Ishikawa (cell line): ENCODE results near the gene RNF2.

Source experiments
- CEBPB ChIP-seq: IDR thresholded peaks from 2 replicates; pipeline ENCODE4 v1.6.1; 2012
- CREB1 ChIP-seq: IDR thresholded peaks from 2 replicates; pipeline ENCODE4 v1.6.1; 2012; ENCODE audit warnings: low read depth
- EP300 ChIP-seq: IDR thresholded peaks from 2 replicates; pipeline ENCODE4 v1.6.1; 2012; ENCODE audit warnings: borderline replicate concordance
- FOXM1 ChIP-seq: IDR thresholded peaks from 2 replicates; pipeline ENCODE4 v1.6.1; 2012; ENCODE audit warnings: low read depth, borderline replicate concordance
- MAX ChIP-seq: IDR thresholded peaks from 2 replicates; pipeline ENCODE4 v1.6.1; 2012
- NFIC ChIP-seq: IDR thresholded peaks from 2 replicates; pipeline ENCODE4 v1.6.1; 2012
- RAD21 ChIP-seq: IDR thresholded peaks from 2 replicates; pipeline ENCODE4 v1.6.1; 2012; ENCODE audit warnings: low read depth
- REST ChIP-seq: IDR thresholded peaks from 2 replicates; pipeline ENCODE4 v1.6.1; 2012; ENCODE audit warnings: low read depth, mild to moderate bottlenecking
- TAF1 ChIP-seq: IDR thresholded peaks from 2 replicates; pipeline ENCODE4 v1.6.1; 2012; ENCODE audit warnings: low read depth, mild to moderate bottlenecking
- TCF12 ChIP-seq: IDR thresholded peaks from 2 replicates; pipeline ENCODE4 v1.6.1; 2012; ENCODE audit warnings: low read depth
- YY1 ChIP-seq: IDR thresholded peaks from 2 replicates; pipeline ENCODE4 v1.6.1; 2012; ENCODE audit warnings: low read depth
- ZBTB7A ChIP-seq: IDR thresholded peaks from 2 replicates; pipeline ENCODE4 v1.6.1; 2012; ENCODE audit warnings: low read depth

- TF ChIP-seq REST: no peak
- no peak for TF ChIP-seq MAX
- no peak for TF ChIP-seq RAD21
- no peak for TF ChIP-seq TAF1
- no peak for TF ChIP-seq ZBTB7A
- TF ChIP-seq CEBPB: no peak
- TF ChIP-seq YY1: no peak
- no peak for TF ChIP-seq NFIC
- TF ChIP-seq TCF12: no peak
- no peak for TF ChIP-seq FOXM1
- TF ChIP-seq CREB1: no peak
- no peak for TF ChIP-seq EP300
Observed at GRCh38 chr1:185075476-185075875, 30.1 kb downstream of the RNF2 start.
